Rectal smooth muscle tissue (tissue), 1 donor: Measurements from ENCODE around the gene TRPM4.
"Not testable (repeated sequence)": the region's sequence is repeated elsewhere in the genome, so short reads cannot be mapped to it uniquely, and the experiment has no call there.

ENCODE experiments used
- H3K27ac ChIP-seq: one replicate; pipeline ENCODE4 v1.7.0; 2013; ENCODE audit warnings: low read depth, low read length, inconsistent platforms
- H3K27me3 ChIP-seq: one replicate; pipeline ENCODE4 v1.7.0; 2013; ENCODE audit warnings: low read length; ENCODE audit not compliant: control insufficient read depth, insufficient read depth
- H3K36me3 ChIP-seq: one replicate; pipeline ENCODE4 v1.7.0; 2013; ENCODE audit warnings: low read length; ENCODE audit not compliant: control insufficient read depth, insufficient read depth
- H3K4me1 ChIP-seq: one replicate; pipeline ENCODE4 v1.7.0; 2013; ENCODE audit warnings: low read length; ENCODE audit not compliant: control insufficient read depth, insufficient read depth
- H3K4me3 ChIP-seq: one replicate; pipeline ENCODE4 v1.7.0; 2013; ENCODE audit warnings: low read length
- H3K9ac ChIP-seq: one replicate; pipeline ENCODE4 v1.7.0; 2013; ENCODE audit warnings: low read length

TRPM4 gene

GRCh38 chr19:49193822-49194394, 36.3 kb downstream of the TRPM4 start:
- Histone ChIP-seq H3K4me1 (no peaks in the 10 kb centered on the region), H3K27ac (no peak overlapping the region), H3K9ac (no peak overlapping the region), H3K27me3 (no peaks in the 10 kb centered on the region), H3K4me3 (no peak overlapping the region), H3K36me3 (peaks cover 15% of the 10 kb centered on the region)

- no peak overlapping the region for H3K4me3 ChIP-seq
- H3K9ac ChIP-seq = no peak overlapping the region
- no peaks in the 10 kb centered on the region for H3K4me1 ChIP-seq
- no peaks in the 10 kb centered on the region for H3K27me3 ChIP-seq
- peaks cover 14% of the 10 kb centered on the region for H3K36me3 ChIP-seq
- no peak overlapping the region for H3K27ac ChIP-seq
Observed at GRCh38 chr19:49194408-49194807, 36.8 kb downstream of the TRPM4 start.

GRCh38 chr19:49196527-49197240, 39.1 kb downstream of the TRPM4 start:
- Histone ChIP-seq H3K9ac (no peak overlapping the region), H3K27ac (no peak overlapping the region), H3K27me3 (no peaks in the 10 kb centered on the region), H3K36me3 (peaks cover 2% of the 10 kb centered on the region), H3K4me3 (no peak overlapping the region), H3K4me1 (no peaks in the 10 kb centered on the region)

GRCh38 chr19:49200238-49200862, 42.8 kb downstream of the TRPM4 start:
- Histone ChIP-seq H3K9ac (no peak overlapping the region), H3K27me3 (no peaks in the 10 kb centered on the region), H3K4me1 (no peaks in the 10 kb centered on the region), H3K36me3 (peaks cover 9% of the 10 kb centered on the region), H3K4me3 (no peak overlapping the region), H3K27ac (no peak overlapping the region)

- Histone ChIP-seq H3K9ac (no peak overlapping the region), H3K4me1 (no peaks in the 10 kb centered on the region), H3K27me3 (no peaks in the 10 kb centered on the region), H3K27ac (no peak overlapping the region), H3K4me3 (no peak overlapping the region), H3K36me3 (peaks cover 9% of the 10 kb centered on the region)
Observed at GRCh38 chr19:49201042-49201441, 43.5 kb downstream of the TRPM4 start.

GRCh38 chr19:49205114-49205513, 47.5 kb downstream of the TRPM4 start:
- peaks cover 13% of the 10 kb centered on the region for H3K36me3 ChIP-seq
- no peak overlapping the region for H3K9ac ChIP-seq

GRCh38 chr19:49209502-49209901, 51.9 kb downstream of the TRPM4 start:
- H3K36me3 ChIP-seq, H3K27me3 ChIP-seq, H3K9ac ChIP-seq, H3K4me1 ChIP-seq, H3K27ac ChIP-seq, H3K4me3 ChIP-seq: not testable (repeated sequence)

More at GRCh38 chr19:49205114-49205513, 47.5 kb downstream of the TRPM4 start:
- Histone ChIP-seq H3K27ac (no peak overlapping the region), H3K4me1 (no peaks in the 10 kb centered on the region), H3K27me3 (no peaks in the 10 kb centered on the region), H3K4me3 (no peak overlapping the region)

GRCh38 chr19:49210108-49210900, 52.7 kb downstream of the TRPM4 start:
- Histone ChIP-seq H3K4me1 (no peaks in the 10 kb centered on the region), H3K27ac (peak overlapping the region; percentile 21), H3K4me3 (peak overlapping the region; percentile 48), H3K36me3 (peaks cover 9% of the 10 kb centered on the region), H3K27me3 (no peaks in the 10 kb centered on the region), H3K9ac (no peak overlapping the region)

- H3K4me1 ChIP-seq = no peaks in the 10 kb centered on the region
- no peaks in the 10 kb centered on the region for H3K27me3 ChIP-seq
- peak overlapping the region; percentile 37 for H3K4me3 ChIP-seq
- no peak overlapping the region for H3K9ac ChIP-seq
- peaks cover 9% of the 10 kb centered on the region for H3K36me3 ChIP-seq
- H3K27ac ChIP-seq = no peak overlapping the region
Observed at GRCh38 chr19:49210901-49211451, 53.4 kb downstream of the TRPM4 start.

- peaks cover 9% of the 10 kb centered on the region for H3K36me3 ChIP-seq
- no peak overlapping the region for H3K27ac ChIP-seq
- H3K27me3 ChIP-seq = no peaks in the 10 kb centered on the region
- no peak overlapping the region for H3K9ac ChIP-seq
- no peaks in the 10 kb centered on the region for H3K4me1 ChIP-seq
- no peak overlapping the region for H3K4me3 ChIP-seq
Observed at GRCh38 chr19:49212016-49212701, 54.6 kb downstream of the TRPM4 start.

GRCh38 chr19:49213791-49214190, 56.2 kb downstream of the TRPM4 start:
- Histone ChIP-seq H3K27ac (no peak overlapping the region), H3K4me3 (no peak overlapping the region), H3K36me3 (peaks cover 9% of the 10 kb centered on the region), H3K9ac (no peak overlapping the region), H3K4me1 (no peaks in the 10 kb centered on the region), H3K27me3 (no peaks in the 10 kb centered on the region)

GRCh38 chr19:49214701-49215100, 57.1 kb downstream of the TRPM4 start:
- Histone ChIP-seq H3K4me1 (no peaks in the 10 kb centered on the region), H3K4me3 (no peak overlapping the region), H3K36me3 (peaks cover 9% of the 10 kb centered on the region), H3K9ac (no peak overlapping the region), H3K27me3 (no peaks in the 10 kb centered on the region), H3K27ac (no peak overlapping the region)
